ENCODE results near the gene PYDC1.

DNA sequence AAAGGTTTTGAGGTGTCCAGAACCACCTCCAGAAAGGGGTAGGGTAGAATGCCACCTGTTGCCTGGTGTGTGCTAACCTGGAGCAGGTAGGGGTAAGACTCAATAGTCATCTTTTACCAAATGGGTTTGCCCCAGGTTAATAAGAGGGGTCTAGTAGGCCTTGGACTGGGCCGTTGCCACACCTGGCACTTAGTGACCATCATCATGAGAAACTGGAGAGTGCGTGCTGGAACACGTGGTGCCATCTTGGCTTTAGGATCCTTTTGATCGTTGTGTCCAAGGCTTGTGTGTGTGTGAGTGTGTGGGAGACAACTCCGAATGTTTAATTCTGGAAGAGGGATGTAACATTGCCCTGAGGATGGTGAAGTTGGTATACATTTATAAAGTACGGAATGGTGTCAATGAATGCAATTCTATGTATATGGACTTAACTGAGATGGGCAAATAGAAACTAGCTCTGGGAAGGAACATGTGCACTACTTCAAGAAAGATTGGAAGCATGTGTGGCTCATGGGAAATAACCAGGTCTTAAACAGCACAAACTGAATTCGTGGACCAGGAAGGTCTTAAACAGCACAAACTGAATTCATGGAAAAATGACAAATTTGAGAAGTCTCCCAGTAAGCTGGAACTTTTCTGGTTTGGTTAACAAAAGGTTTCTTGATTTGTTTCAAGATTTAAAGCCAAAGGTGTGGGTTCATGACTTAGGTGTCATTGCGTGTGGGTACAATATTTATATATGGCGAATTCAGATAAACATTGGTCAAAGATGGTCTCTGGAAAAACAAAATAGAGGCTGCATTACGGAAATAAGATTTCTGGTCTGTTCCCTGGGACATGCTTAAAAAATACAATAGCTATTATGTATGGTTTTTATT, 29.8 kb downstream of the PYDC1 start:
- TF ChIP-seq HNF4G (IDR thresholded peaks at IDR 0.05; ENCODE audit: borderline replicate concordance, low read depth, low read length): no peak
- no peak for TF ChIP-seq HNF4G (CRISPR knock-in tag; IDR thresholded peaks at IDR 0.05; ENCODE audit: borderline replicate concordance, low read depth)
- TF ChIP-seq ZNF557 (CRISPR knock-in tag; IDR thresholded peaks at IDR 0.05): no peak

Data from HepG2 (cell line).